IgD-negative memory B cell (primary cell): ENCODE measurements around the gene DNAJA3. TPM values are rescaled to one million over a fixed set of nuclear protein-coding genes. Genes with fewer than 3 reads are reported as not detected.
A peak's percentile ranks its signal among the peaks of the same experiment; 100 is the strongest.

Source experiments
- H3K27ac Mint-ChIP-seq, 3 donors: one replicate each; pipeline ENCODE4 v1.8.0; 2020 to 2022; ENCODE audit warnings: mild to moderate bottlenecking in 3 of 3, mixed read lengths in 3 of 3, moderate library complexity in 1 of 3
- H3K27me3 Mint-ChIP-seq: one replicate; pipeline ENCODE4 v1.8.0; 2021; ENCODE audit warnings: mixed read lengths
- H3K36me3 Mint-ChIP-seq: one replicate; pipeline ENCODE4 v1.8.0; 2020; ENCODE audit warnings: mild to moderate bottlenecking, mixed read lengths
- H3K4me1 Mint-ChIP-seq, 3 donors: one replicate each; pipeline ENCODE4 v1.8.0; 2020 to 2022; ENCODE audit warnings: mixed read lengths in 3 of 3, mild to moderate bottlenecking in 1 of 3
- H3K4me3 Mint-ChIP-seq, 4 donors: one replicate each; pipeline ENCODE4 v1.8.0; 2020 to 2022; ENCODE audit warnings: mild to moderate bottlenecking in 4 of 4, mixed read lengths in 4 of 4, moderate library complexity in 3 of 4
- H3K9me3 Mint-ChIP-seq, 3 donors: one replicate each; pipeline ENCODE4 v1.8.0; 2020 to 2021; ENCODE audit warnings: mixed read lengths in 3 of 3, mild to moderate bottlenecking in 1 of 3
- polyA plus RNA-seq: library from polyadenylated mRNA; unstranded; fragments of 300-500 nt; fragmentation: Illumina TruSeq; gene quantifications from one replicate; pipeline ENCODE4 v1.2.3, GENCODE V29; 2021

The DNAJA3 gene
- polyA plus RNA-seq, 1 donor from 2014 or later: 42.7 TPM

DNA sequence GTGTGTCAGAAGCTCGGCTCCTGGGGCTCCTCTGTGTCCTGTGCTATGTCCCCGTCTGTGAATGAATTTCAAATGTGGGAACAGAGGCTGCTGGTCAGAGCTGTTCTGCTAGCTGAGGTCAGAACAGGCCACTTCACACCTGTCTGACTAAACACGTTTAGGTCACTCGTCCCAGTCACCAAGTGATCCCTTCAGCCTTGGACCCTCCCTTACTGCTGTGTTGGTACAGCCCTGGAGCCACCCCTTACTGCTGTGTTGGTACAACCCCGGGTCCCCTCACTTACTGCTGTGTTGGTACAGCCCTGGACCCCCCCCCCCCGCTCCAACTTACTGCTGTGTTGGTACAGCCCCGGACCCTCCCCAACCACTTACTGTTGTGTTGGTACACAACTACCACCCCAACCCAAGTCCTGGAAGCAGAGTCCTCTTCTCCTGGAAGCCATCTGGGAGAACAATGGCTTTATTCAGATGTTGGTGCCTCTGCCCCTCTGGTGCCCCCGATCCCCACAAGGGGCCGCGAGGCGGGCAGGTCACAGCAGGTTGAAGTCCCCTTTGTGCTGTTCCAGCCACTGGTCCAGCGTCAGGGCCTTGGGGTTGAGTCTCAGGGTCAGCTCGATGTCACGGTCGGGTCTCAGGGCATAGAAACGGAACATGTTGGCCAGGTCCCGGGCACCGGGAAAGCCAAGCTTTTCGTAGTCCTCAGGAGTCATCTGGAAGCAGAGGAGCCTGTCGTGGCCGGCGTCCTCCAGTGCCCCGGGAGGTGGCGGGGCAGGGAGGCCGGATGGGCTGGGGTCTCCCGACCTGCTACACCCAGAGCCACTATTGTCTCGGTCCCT, 35.8 kb downstream of the DNAJA3 start:
- no peaks in the 10 kb centered on the region for H3K27me3 Mint-ChIP-seq
- peak overlapping the region in 1 of 3 donors; percentile 23 for H3K27ac Mint-ChIP-seq
- peaks cover 0 to 2% (median 2%) of the 10 kb centered on the region in 3 donors for H3K4me1 Mint-ChIP-seq
- peaks cover 7% of the 10 kb centered on the region for H3K36me3 Mint-ChIP-seq
- no peaks in the 10 kb centered on the region for H3K9me3 Mint-ChIP-seq
- H3K4me3 Mint-ChIP-seq: no peak overlapping the region

DNA sequence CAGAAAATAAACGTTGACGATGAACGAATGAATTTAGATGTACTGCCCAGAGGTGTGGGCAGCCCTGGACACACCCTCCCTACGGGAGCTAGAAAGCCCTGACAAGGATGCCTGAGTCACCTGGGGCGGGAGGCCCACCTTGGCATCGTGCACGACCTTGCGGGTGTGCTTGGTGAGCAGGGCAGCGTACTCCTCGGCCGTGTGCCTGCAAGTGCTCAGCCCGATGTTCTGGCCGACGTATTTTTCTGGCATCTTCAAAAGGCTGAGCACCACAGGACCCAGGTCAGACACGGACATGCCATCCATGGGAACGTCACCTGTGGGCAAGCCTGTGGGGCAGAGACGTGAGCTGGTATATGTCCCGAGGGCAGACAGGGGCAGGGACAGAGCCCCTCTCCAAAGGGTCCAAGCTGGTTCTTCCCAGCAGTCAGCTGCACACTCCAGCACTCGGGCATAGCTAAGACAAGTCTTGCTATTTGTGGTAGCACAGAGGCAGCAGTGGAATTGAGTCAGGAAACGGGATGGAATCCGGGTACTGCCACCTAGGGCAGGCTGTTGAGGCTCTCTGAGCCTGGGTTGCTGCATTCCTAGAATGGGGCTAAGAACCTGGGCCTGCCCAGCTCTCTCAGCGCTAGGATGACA, 38.0 kb downstream of the DNAJA3 start:
- Mint-ChIP-seq H3K4me1 (peaks cover 0 to 2% (median 2%) of the 10 kb centered on the region in 3 donors), H3K9me3 (no peaks in the 10 kb centered on the region), H3K27ac (no peak overlapping the region), H3K27me3 (no peaks in the 10 kb centered on the region), H3K4me3 (no peak overlapping the region), H3K36me3 (peaks cover 8% of the 10 kb centered on the region)

DNA sequence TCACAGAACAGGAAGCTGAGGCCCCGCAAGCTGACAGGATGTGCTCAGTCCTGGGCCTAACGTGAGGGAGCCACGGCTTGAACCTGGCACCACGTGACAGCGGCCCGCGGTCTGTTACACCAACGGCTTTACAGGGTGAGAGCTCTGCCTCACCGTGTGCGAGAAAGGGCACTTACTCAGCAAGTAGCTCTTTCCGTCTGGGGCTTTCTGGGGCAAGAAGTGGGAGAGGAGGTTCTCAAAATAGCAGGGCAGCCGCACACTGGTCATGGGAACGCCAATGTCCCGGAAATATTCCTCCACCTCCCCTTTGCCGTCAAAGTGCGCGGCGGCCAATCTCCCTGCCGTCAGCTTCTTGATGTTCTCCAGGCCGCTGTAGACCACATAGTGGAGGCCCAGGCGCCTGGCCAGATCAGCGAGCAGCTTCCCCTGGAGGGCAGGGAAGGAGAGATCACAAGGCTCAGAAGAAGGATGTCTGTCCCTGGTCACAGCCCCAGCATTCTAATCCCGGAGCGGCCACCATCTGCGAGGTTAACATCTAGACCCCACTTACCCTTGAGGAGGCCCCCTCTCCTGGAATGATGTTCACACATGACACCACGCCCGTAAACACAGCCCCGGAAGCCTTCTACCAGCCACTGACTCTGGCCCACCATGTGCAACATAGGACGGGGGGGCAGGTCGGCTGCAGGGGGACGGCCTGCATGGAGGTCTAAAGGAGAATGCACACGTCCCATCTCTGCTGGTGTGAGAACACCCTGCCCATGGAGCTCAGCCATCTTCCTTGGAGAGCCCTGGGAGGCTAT, 40.5 kb downstream of the DNAJA3 start:
- peaks cover 5% of the 10 kb centered on the region for H3K36me3 Mint-ChIP-seq
- no peak overlapping the region for H3K4me3 Mint-ChIP-seq
- peak overlapping the region in 2 of 3 donors; percentile 18 to 31 for H3K27ac Mint-ChIP-seq
- H3K9me3 Mint-ChIP-seq: no peaks in the 10 kb centered on the region
- H3K27me3 Mint-ChIP-seq: no peaks in the 10 kb centered on the region
- H3K4me1 Mint-ChIP-seq: peaks cover 0 to 2% (median 0%) of the 10 kb centered on the region in 3 donors

DNA sequence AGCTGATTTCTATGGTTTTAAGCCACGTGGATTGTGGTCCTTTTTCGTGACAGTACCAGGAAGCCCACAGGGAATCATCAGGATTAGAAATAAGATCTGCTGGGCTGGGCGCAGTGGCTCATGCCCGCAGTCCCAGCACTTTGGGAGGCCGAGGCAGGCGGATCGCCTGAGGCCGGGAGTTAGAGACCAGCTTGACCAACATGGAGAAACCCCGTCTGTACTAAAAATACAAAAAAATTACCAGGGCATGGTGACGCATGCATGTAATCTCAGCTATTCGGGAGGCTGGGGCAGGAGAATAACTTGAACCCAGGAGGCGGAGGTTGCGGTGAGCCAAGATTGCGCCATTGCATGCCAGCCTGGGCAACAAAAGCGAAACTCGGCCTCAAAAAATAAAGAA, 42.2 kb downstream of the DNAJA3 start:
- H3K36me3 Mint-ChIP-seq: peaks cover 5% of the 10 kb centered on the region
- no peaks in the 10 kb centered on the region for H3K27me3 Mint-ChIP-seq
- H3K4me3 Mint-ChIP-seq: no peak overlapping the region
- no peaks in the 10 kb centered on the region for H3K9me3 Mint-ChIP-seq
- no peak overlapping the region for H3K27ac Mint-ChIP-seq
- peaks cover 2 to 5% (median 4%) of the 10 kb centered on the region in 3 donors for H3K4me1 Mint-ChIP-seq

DNA sequence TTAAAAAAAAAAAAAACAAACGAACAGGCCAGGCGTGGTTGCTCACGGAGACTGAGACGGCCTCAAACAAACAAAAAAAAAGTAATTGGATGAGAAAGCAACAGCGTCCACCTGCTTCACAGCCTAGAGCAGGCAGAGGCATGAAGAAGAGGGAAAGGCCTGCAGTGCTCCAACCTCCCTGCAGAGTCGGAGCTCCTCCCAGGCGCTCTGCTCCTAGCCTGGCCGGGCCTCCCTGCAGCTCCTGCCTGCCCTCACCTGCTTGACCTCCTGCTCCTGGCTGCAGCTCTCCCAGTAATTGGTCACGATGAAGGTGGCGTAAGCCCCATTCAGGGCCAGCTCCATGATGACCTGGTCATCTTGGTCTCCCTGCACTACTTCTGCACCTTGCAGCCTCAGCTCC, 43.3 kb downstream of the DNAJA3 start:
- H3K27ac Mint-ChIP-seq: no peak overlapping the region
- peaks cover 6 to 12% (median 11%) of the 10 kb centered on the region in 3 donors for H3K4me1 Mint-ChIP-seq
- H3K9me3 Mint-ChIP-seq: no peaks in the 10 kb centered on the region
- peaks cover 5% of the 10 kb centered on the region for H3K36me3 Mint-ChIP-seq
- H3K27me3 Mint-ChIP-seq: no peaks in the 10 kb centered on the region
- no peak overlapping the region for H3K4me3 Mint-ChIP-seq

DNA sequence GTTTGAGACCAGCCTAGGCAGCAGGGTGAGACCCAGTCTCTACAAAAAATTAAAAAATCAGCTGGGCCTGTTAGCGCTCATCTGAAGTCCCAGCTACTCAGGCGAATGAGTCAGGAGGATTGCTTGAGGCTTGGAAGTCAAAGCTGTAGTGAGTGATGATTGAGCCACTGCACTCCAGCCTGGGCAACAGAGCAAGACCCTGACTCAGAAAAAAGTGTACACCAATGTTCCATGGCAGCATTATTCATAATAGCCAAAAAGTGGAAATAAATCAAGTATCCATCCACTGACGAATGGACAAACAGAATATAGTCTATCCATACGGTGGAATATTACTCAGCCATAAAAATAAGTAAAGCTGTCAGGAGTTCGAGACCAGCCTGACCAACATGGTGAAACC, 46.2 kb downstream of the DNAJA3 start:
- no peaks in the 10 kb centered on the region for H3K9me3 Mint-ChIP-seq
- H3K27ac Mint-ChIP-seq: peak overlapping the region; percentile 16 to 91 (median 63)

DNA sequence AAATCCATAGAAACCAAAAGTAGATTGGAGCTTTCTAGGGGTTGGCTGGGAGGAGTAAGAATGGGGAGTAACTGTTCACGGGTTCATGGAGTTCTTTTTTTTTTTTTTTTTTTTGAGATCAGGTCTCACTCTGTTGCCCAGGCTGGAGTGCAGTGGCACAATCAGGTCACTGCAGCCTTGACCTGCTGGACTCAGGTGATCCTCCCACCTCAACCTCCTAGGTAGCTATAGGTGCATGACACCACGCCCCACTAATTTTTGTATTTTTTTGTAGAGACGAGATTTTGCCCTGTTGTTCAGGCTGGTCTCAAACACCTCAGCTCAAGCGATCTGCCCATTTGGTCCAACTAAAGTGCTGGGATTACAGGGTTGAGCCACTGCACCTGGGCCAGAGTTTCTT, 47.2 kb downstream of the DNAJA3 start:
- Mint-ChIP-seq H3K9me3 (no peaks in the 10 kb centered on the region), H3K4me3 (peak overlapping the region in 3 of 4 donors; percentile 17 to 87 (median 53)), H3K4me1 (peaks cover 23 to 26% (median 25%) of the 10 kb centered on the region in 3 donors), H3K27ac (peak overlapping the region; percentile 79 to 91 (median 88)), H3K36me3 (peaks cover 1% of the 10 kb centered on the region), H3K27me3 (no peaks in the 10 kb centered on the region)

More for the DNA sequence above, 46.2 kb downstream of the DNAJA3 start:
- H3K4me1 Mint-ChIP-seq: peaks cover 15 to 23% (median 17%) of the 10 kb centered on the region in 3 donors
- peak overlapping the region in 1 of 4 donors; percentile 65 for H3K4me3 Mint-ChIP-seq
- no peaks in the 10 kb centered on the region for H3K27me3 Mint-ChIP-seq
- H3K36me3 Mint-ChIP-seq: peaks cover 1% of the 10 kb centered on the region

DNA sequence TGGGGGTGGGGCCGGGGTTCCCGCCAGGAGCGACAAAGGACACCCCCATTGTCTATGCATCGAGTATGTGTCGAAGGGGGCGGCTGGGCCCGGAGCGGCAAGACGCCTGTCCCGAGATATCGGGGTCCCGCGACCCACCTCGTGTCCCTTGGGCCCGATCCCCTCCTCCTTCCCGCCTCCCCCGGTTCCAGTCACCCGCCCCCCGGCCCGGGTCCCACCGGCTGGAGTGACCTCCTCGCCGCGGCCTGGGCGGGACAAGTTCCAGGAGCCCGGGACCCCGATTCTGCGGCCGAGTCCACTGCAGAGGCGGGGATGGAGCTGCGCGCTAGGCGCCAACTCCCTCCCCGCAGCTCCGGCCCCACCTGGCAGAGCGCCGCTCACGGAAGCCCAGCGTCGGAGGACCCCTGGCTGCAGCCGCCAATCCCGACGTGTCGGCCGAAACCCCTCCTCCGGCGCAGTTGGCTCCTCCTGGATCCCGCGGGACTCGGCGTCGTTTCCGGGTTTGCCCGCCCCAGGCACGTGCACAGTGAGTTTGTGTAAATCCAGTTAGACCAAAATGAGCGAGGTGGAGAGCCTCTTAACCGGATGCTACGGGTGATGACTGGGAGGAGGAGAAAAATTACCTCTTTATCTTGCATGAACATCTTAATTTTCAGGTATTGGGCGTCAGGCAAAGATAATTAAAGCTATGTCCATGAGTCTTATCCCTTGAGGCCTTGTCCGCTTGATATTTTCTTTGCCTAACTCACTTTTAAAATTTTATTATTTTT, 48.7 kb downstream of the DNAJA3 start, which contains the start of gene NMRAL1:
TSS of gene NMRAL1 (minus strand) at position 434 of the 770 bp plus-strand sequence. CDS start 493 bp downstream, outside the sequence.
- peaks cover 2% of the 10 kb centered on the region for H3K36me3 Mint-ChIP-seq
- H3K4me3 Mint-ChIP-seq: peak within 1 kb of the TSS; percentile 84 to 96 (median 90)
- no peaks in the 10 kb centered on the region for H3K27me3 Mint-ChIP-seq
- no peaks in the 10 kb centered on the region for H3K9me3 Mint-ChIP-seq
- H3K4me1 Mint-ChIP-seq: peaks cover 30 to 34% (median 30%) of the 10 kb centered on the region in 3 donors
- H3K27ac Mint-ChIP-seq: peak within 1 kb of the TSS; percentile 89 to 95 (median 93)

DNA sequence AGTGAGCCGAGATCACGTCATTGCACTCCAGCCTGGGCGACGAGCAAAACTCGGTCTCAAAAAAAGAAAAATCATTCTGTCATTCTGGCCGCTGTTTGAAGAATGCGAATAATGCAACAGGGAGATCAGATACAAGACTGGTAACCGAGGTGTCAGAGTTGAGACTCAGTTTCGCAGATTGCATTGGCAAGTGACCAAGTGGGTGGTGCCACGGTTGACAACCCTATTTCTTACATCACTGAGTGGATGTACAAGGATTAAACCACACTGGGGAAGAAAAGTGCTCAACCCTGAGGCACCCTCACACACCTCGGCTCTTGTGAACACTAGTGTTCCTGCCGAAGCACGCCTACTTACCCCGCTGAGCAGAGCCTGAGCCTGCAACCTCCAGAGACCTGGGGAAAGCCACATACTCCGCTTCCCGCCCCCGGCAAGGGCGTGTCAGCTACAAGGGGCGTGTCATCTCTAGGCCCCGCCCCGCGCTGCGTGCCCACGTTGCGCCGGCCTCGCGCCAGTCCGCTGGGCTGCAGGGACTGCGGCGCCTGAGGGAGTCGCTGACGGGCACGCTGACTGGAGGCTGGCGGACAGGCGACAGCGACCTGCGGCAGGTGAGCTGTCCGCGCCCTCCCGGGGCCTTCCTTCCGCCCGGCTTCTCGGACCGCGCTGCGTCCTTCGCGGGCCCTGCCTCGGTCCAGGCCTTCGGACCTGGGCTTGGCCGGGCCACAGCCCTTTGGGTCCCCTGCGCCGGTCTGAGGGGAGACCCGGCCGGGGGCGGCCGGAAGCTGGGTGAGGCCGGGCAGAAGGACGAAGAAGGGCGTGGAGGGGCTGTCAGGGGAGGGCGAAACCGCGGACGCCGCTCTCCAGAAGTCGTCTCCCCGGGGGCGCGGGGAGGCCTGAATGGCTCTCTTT, 50.5 kb downstream of the DNAJA3 start, which contains the start of gene HMOX2:
TSS of gene HMOX2 (plus strand) at position 519 of the 909 bp plus-strand sequence. CDS start 29,127 bp downstream, outside the sequence.
- H3K9me3 Mint-ChIP-seq: no peaks in the 10 kb centered on the region
- H3K27ac Mint-ChIP-seq: peak within 1 kb of the TSS; percentile 89 to 94 (median 93)
- H3K4me1 Mint-ChIP-seq: peaks cover 31 to 34% (median 31%) of the 10 kb centered on the region in 3 donors
- H3K36me3 Mint-ChIP-seq: peaks cover 3% of the 10 kb centered on the region
- H3K4me3 Mint-ChIP-seq: peak within 1 kb of the TSS; percentile 86 to 96 (median 94)
- H3K27me3 Mint-ChIP-seq: no peaks in the 10 kb centered on the region

DNA sequence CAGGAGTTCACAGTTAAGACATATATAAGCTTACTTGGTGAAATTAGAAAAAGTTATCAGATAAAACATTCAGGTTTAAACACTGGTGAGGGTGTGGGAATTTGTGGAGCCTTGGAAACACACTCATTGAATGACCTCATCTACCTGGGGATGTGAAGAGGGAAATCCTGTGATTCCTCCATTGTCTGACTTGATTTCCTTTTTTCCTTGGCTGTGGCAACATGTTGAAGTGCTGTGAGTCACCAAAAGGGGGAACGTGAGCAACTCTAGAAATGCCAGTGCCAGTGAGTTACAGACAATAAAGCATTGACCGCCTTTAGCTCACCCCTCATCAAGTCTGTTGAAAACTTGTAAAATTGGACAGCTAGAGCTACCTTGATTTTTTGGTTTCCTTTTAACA, 52.3 kb downstream of the DNAJA3 start:
- Mint-ChIP-seq H3K4me1 (peaks cover 25 to 37% (median 33%) of the 10 kb centered on the region in 3 donors), H3K36me3 (peaks cover 3% of the 10 kb centered on the region), H3K27me3 (no peaks in the 10 kb centered on the region), H3K27ac (peak overlapping the region; percentile 63 to 93 (median 93)), H3K9me3 (no peaks in the 10 kb centered on the region), H3K4me3 (peak overlapping the region; percentile 86 to 96 (median 94))

DNA sequence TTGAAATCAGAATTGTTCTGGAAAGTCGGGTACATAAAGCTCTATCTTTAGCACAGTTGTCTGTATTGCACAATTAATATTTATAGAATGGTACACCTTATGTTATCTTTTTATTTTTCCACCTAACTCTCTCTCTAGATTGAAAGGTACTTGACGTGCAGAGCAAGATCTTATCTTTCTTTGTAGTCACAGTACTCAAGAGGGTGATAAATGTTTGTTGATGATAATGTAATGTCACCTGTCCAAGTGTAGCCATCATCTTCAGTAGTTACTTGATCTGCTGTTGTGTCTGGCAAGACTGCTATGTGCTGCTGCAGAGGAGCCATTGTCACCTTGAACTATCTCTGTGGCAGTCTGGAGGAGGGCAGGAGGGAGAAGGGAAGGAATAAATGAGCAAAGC, 55.9 kb downstream of the DNAJA3 start:
- Mint-ChIP-seq H3K4me1 (peaks cover 18 to 27% (median 21%) of the 10 kb centered on the region in 3 donors), H3K36me3 (peaks cover 8% of the 10 kb centered on the region), H3K9me3 (no peaks in the 10 kb centered on the region), H3K4me3 (peak overlapping the region in 1 of 4 donors; percentile 4), H3K27ac (no peak overlapping the region), H3K27me3 (no peaks in the 10 kb centered on the region)

DNA sequence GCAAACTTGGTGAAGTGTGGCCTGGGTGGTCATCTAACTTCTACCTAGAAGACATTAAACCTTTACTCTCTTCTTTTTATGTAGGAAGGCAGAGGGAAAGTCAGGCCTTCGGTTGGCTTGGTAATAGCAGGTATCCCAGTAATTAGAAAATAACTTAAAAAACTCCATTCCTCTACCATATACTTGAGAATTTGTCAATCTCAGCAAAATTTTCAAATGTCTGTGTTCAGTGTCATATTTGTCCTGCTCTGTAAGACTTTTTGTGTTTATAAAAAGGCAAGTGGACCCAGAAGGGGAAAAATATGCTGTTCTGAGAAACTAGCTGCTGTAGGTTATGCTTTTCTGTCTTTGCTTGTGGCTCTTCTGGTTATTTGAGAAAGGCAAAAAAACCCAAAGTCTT, 56.3 kb downstream of the DNAJA3 start:
- no peak overlapping the region for H3K4me3 Mint-ChIP-seq
- H3K9me3 Mint-ChIP-seq: no peaks in the 10 kb centered on the region
- peaks cover 15 to 25% (median 19%) of the 10 kb centered on the region in 3 donors for H3K4me1 Mint-ChIP-seq
- no peak overlapping the region for H3K27ac Mint-ChIP-seq
- H3K27me3 Mint-ChIP-seq: no peaks in the 10 kb centered on the region
- H3K36me3 Mint-ChIP-seq: peaks cover 8% of the 10 kb centered on the region
